ENCODE results near the gene ERC1. TPM values are rescaled to one million over a fixed set of nuclear protein-coding genes. Genes with fewer than 3 reads are reported as not detected.
"Not testable (repeated sequence)": the region's sequence is repeated elsewhere in the genome, so short reads cannot be mapped to it uniquely, and the experiment has no call there.

ERC1 gene
- polyA plus RNA-seq, 1 donor from 2014 or later, result 7.1 TPM

- H3K27me3 ChIP-seq (ENCODE audit: insufficient read depth, low read depth, low read length), result no peaks in the 10 kb centered on the region
- no peaks in the 10 kb centered on the region for H3K36me3 ChIP-seq (ENCODE audit: insufficient read depth, low read length)
- no peaks in the 10 kb centered on the region for H3K9me2 ChIP-seq (ENCODE audit: insufficient read depth, low read length)
- H3K9me3 ChIP-seq (ENCODE audit: low read length), result no peaks in the 10 kb centered on the region
- no peaks in the 10 kb centered on the region for H3K79me2 ChIP-seq (replicated peaks; ENCODE audit: insufficient read depth, low read length)
- no peak overlapping the region for H3K27ac ChIP-seq (ENCODE audit: low read length)
- no peaks in the 10 kb centered on the region for H4K20me1 ChIP-seq (ENCODE audit: insufficient read depth)
- H3K4me3 ChIP-seq (ENCODE audit: low read length), result no peak overlapping the region
- H3F3A ChIP-seq (ENCODE audit: insufficient read depth, low read length, poor library complexity, severe bottlenecking), result no peaks in the 10 kb centered on the region
- H3K4me2 ChIP-seq (ENCODE audit: low read length), result no peak overlapping the region
- TF ChIP-seq EZH2 (IDR thresholded peaks at IDR 0.05; ENCODE audit: borderline replicate concordance, insufficient read depth, low read length, poor library complexity, severe bottlenecking) (no peak), RAD21 (conservative IDR thresholded peaks at IDR 0.05) (no peak), POLR2AphosphoS5 (IDR thresholded peaks at IDR 0.05) (no peak), REST (IDR thresholded peaks at IDR 0.05; ENCODE audit: borderline replicate concordance) (no peak), TAF1 (IDR thresholded peaks at IDR 0.05; ENCODE audit: low read depth) (no peak), SMC3 (conservative IDR thresholded peaks at IDR 0.05; ENCODE audit: poor library complexity) (no peak), MXI1 (conservative IDR thresholded peaks at IDR 0.05; ENCODE audit: poor library complexity, severe bottlenecking) (no peak), CTCF (IDR thresholded peaks at IDR 0.05; ENCODE audit: poor library complexity, severe bottlenecking) (no peak), EP300 (conservative IDR thresholded peaks at IDR 0.05; ENCODE audit: poor library complexity, severe bottlenecking) (no peak)
- no peak overlapping the region for H3K9ac ChIP-seq (ENCODE audit: low read length)
- H2AFZ ChIP-seq (ENCODE audit: low read depth, low read length), result no peak overlapping the region
Observed at GRCh38 chr12:1206118-1206734, 215.2 kb downstream of the ERC1 start.

- TF ChIP-seq CTCF (IDR thresholded peaks at IDR 0.05; ENCODE audit: poor library complexity, severe bottlenecking) (no peak), RAD21 (conservative IDR thresholded peaks at IDR 0.05) (no peak), MXI1 (conservative IDR thresholded peaks at IDR 0.05; ENCODE audit: poor library complexity, severe bottlenecking) (no peak), EZH2 (IDR thresholded peaks at IDR 0.05; ENCODE audit: borderline replicate concordance, insufficient read depth, low read length, poor library complexity, severe bottlenecking) (no peak), SMC3 (conservative IDR thresholded peaks at IDR 0.05; ENCODE audit: poor library complexity) (no peak), EP300 (conservative IDR thresholded peaks at IDR 0.05; ENCODE audit: poor library complexity, severe bottlenecking) (no peak), POLR2AphosphoS5 (IDR thresholded peaks at IDR 0.05) (no peak), REST (IDR thresholded peaks at IDR 0.05; ENCODE audit: borderline replicate concordance) (no peak), TAF1 (IDR thresholded peaks at IDR 0.05; ENCODE audit: low read depth) (no peak)
- Histone ChIP-seq H3K27ac (ENCODE audit: low read length) (no peak overlapping the region), H3K9me3 (ENCODE audit: low read length) (no peaks in the 10 kb centered on the region), H3K9me2 (ENCODE audit: insufficient read depth, low read length) (no peaks in the 10 kb centered on the region), H3K9ac (ENCODE audit: low read length) (no peak overlapping the region), H2AFZ (ENCODE audit: low read depth, low read length) (no peak overlapping the region), H3K36me3 (ENCODE audit: insufficient read depth, low read length) (no peaks in the 10 kb centered on the region), H3K4me3 (ENCODE audit: low read length) (no peak overlapping the region), H3K4me2 (ENCODE audit: low read length) (no peak overlapping the region), H3K79me2 (replicated peaks; ENCODE audit: insufficient read depth, low read length) (no peaks in the 10 kb centered on the region), H4K20me1 (ENCODE audit: insufficient read depth) (no peaks in the 10 kb centered on the region), H3F3A (ENCODE audit: insufficient read depth, low read length, poor library complexity, severe bottlenecking) (no peaks in the 10 kb centered on the region), H3K27me3 (ENCODE audit: insufficient read depth, low read depth, low read length) (no peaks in the 10 kb centered on the region)
Observed at GRCh38 chr12:1207276-1207675, 216.3 kb downstream of the ERC1 start.

GRCh38 chr12:1208719-1209118 lies 217.7 kb downstream of the ERC1 start:
- H4K20me1 ChIP-seq (ENCODE audit: insufficient read depth); H3K9ac ChIP-seq (ENCODE audit: low read length); H3K9me3 ChIP-seq (ENCODE audit: low read length); H2AFZ ChIP-seq (ENCODE audit: low read depth, low read length); H3K27ac ChIP-seq (ENCODE audit: low read length); H3K27me3 ChIP-seq (ENCODE audit: insufficient read depth, low read depth, low read length); H3K36me3 ChIP-seq (ENCODE audit: insufficient read depth, low read length); H3K79me2 ChIP-seq (replicated peaks; ENCODE audit: insufficient read depth, low read length); H3K9me2 ChIP-seq (ENCODE audit: insufficient read depth, low read length); H3K4me2 ChIP-seq (ENCODE audit: low read length); H3F3A ChIP-seq (ENCODE audit: insufficient read depth, low read length, poor library complexity, severe bottlenecking); H3K4me3 ChIP-seq (ENCODE audit: low read length): not testable (repeated sequence)

Measured in neural cell (in vitro differentiated cells).